A549 (cell line): ENCODE measurements around the gene CLDN1. TPM values are rescaled to one million over a fixed set of nuclear protein-coding genes. Genes with fewer than 3 reads are reported as not detected.

ENCODE experiments used
- ATAC-seq, 2 experiments: fragments of 200-7000 bp in 1 of 2; fragments of >200 bp in 1 of 2; cut with Nextera tagmentation in 1 of 2; cut with Tn5 transposase in 1 of 2; 3 replicates each; pipeline versions ENCODE4 v1.8.0 to v1.9.1; 2018 to 2020; ENCODE audit warnings: mild to moderate bottlenecking in 1 of 2, moderate library complexity in 1 of 2
- CTCF ChIA-PET: fragments of 300-600 bp; sonication (Branson Sonifier 250); formaldehyde crosslinking; extraction: SDS; loops from one replicate; lab custom pipeline; 2021; ENCODE audit warnings: antibody characterized with exemption, inconsistent platforms; lab: Yijun Ruan, JAX
- POLR2A ChIA-PET: fragments of 350-600 bp; formaldehyde crosslinking; extraction: SDS; loops from one replicate; lab custom pipeline; 2021; ENCODE audit warnings: antibody characterized with exemption, inconsistent platforms; lab: Yijun Ruan, JAX
- DNase-seq, 2 experiments: peaks; one replicate each; pipeline versions ENCODE4 v3.0.0 to v3.0.0-alpha.2; 2011 to 2016; ENCODE audit warnings: low read depth in 1 of 2, low spot score in 1 of 2
- FAIRE-seq: peaks from 2 replicates; lab custom pipeline; 2011; peaks lifted over from hg19 to GRCh38; lab: Jason Lieb, UNC
- H3K27ac ChIP-seq, 2 experiments: fragments of >200 bp; sonication (Bioruptor Twin); formaldehyde crosslinking; 3 replicates each; pipeline ENCODE4 v1.5.1; 2016 to 2017
- H3K4me1 ChIP-seq: fragments of >200 bp; sonication (Bioruptor Twin); formaldehyde crosslinking; 3 replicates; pipeline ENCODE4 v1.6.1; 2016
- H3K4me2 ChIP-seq: fragments of >200 bp; sonication (Bioruptor Twin); formaldehyde crosslinking; 3 replicates; pipeline ENCODE4 v1.6.1; 2016
- H3K4me3 ChIP-seq: fragments of >200 bp; sonication (Bioruptor Twin); formaldehyde crosslinking; 3 replicates; pipeline ENCODE4 v1.5.1; 2016
- H3K9me3 ChIP-seq: fragments of >200 bp; sonication (Bioruptor Twin); formaldehyde crosslinking; 3 replicates; pipeline ENCODE4 v1.6.1; 2016
- CEBPB ChIP-seq, 2 experiments: fragments of >200 bp in 1 of 2; sonication (Bioruptor Twin) in 1 of 2; formaldehyde crosslinking in 1 of 2; IDR thresholded peaks; 2 replicates each; pipeline ENCODE4 v1.6.1; 2012 to 2016
- CHD4 ChIP-seq: fragments of 200-600 bp; sonication (generic); IDR thresholded peaks from 2 replicates; pipeline ENCODE4 v1.6.1; 2016; ENCODE audit warnings: antibody characterized with exemption, mild to moderate bottlenecking, borderline replicate concordance
- CTCF ChIP-seq: fragments of >200 bp; sonication (Bioruptor Twin); formaldehyde crosslinking; IDR thresholded peaks from 3 replicates; pipeline ENCODE4 v1.5.1; 2016
- E2F6 ChIP-seq: IDR thresholded peaks from 2 replicates; pipeline ENCODE4 v1.6.1; 2012; ENCODE audit warnings: low read depth, borderline replicate concordance
- ELK1 ChIP-seq: fragments of 150-350 bp; IDR thresholded peaks from 2 replicates; pipeline ENCODE4 v1.6.1; 2014; ENCODE audit warnings: low read depth, mild to moderate bottlenecking, low read length
- ESRRA ChIP-seq: fragments of 150-350 bp; IDR thresholded peaks from 2 replicates; pipeline ENCODE4 v1.6.1; 2014; ENCODE audit warnings: mild to moderate bottlenecking, low read length, borderline replicate concordance
- FOSL2 ChIP-seq, 2 experiments: fragments of 450-650 bp in 1 of 2; fragments of >200 bp in 1 of 2; sonication (Bioruptor Twin) in 1 of 2; formaldehyde crosslinking; IDR thresholded peaks; 2 replicates each; pipeline versions ENCODE4 v1.5.0 to v1.6.1; 2016 to 2020; ENCODE audit warnings: mild to moderate bottlenecking in 1 of 2, moderate library complexity in 1 of 2
- FOXS1 ChIP-seq: fragments of 250-450 bp; sonication (Bioruptor Pico); IDR thresholded peaks from 2 replicates; pipeline ENCODE4 v1.5.0; 2020; ENCODE audit warnings: mild to moderate bottlenecking, moderate library complexity
- HDAC2 ChIP-seq: fragments of 200-600 bp; sonication (generic); IDR thresholded peaks from 2 replicates; pipeline ENCODE4 v1.6.1; 2016
- HMGXB4 ChIP-seq: fragments of 250-450 bp; sonication (Bioruptor Pico); IDR thresholded peaks from 2 replicates; pipeline ENCODE4 v1.5.0; 2021; ENCODE audit warnings: mild to moderate bottlenecking, moderate library complexity, borderline replicate concordance
- HOXB13 ChIP-seq: fragments of 250-450 bp; sonication (Bioruptor Pico); IDR thresholded peaks from 2 replicates; pipeline ENCODE4 v1.5.0; 2020; ENCODE audit warnings: low read depth, mild to moderate bottlenecking, moderate library complexity
- JUN ChIP-seq, 2 experiments: fragments of >200 bp; sonication (Bioruptor Twin); formaldehyde crosslinking; IDR thresholded peaks; 2 replicates in 1 of 2; 3 replicates in 1 of 2; pipeline ENCODE4 v1.6.1; 2016 to 2017
- KDM1A ChIP-seq: fragments of 200-600 bp; sonication (generic); IDR thresholded peaks from 2 replicates; pipeline ENCODE4 v1.6.1; 2016; ENCODE audit warnings: low read depth, mild to moderate bottlenecking
- MAFK ChIP-seq: fragments of 450-650 bp; IDR thresholded peaks from 2 replicates; pipeline ENCODE4 v1.6.1; 2014; ENCODE audit not compliant: partially characterized antibody
- MAZ ChIP-seq: fragments of 150-350 bp; IDR thresholded peaks from 2 replicates; pipeline ENCODE4 v1.6.1; 2014; ENCODE audit warnings: antibody characterized with exemption, low read depth, low read length, borderline replicate concordance
- MYC ChIP-seq: IDR thresholded peaks from 2 replicates; pipeline ENCODE4 v1.6.1; 2012; ENCODE audit warnings: mild to moderate bottlenecking, inconsistent platforms, low read length, improper control_type of control experiment, borderline replicate concordance
- NFE2L2 ChIP-seq: fragments of 150-350 bp; conservative IDR thresholded peaks from 2 replicates; pipeline ENCODE4 v1.6.1; 2014; ENCODE audit warnings: low read length
- PHF8 ChIP-seq: fragments of 200-600 bp; sonication (generic); IDR thresholded peaks from 2 replicates; pipeline ENCODE4 v1.6.1; 2016; ENCODE audit warnings: low read depth, mild to moderate bottlenecking, antibody characterized with exemption, moderate library complexity, borderline replicate concordance
- POLR2AphosphoS2 ChIP-seq: conservative IDR thresholded peaks from 2 replicates; pipeline ENCODE4 v1.6.1; 2012; ENCODE audit warnings: low read length, improper control_type of control experiment, inconsistent platforms
- RCOR1 ChIP-seq: fragments of 150-350 bp; IDR thresholded peaks from 2 replicates; pipeline ENCODE4 v1.6.1; 2014; ENCODE audit warnings: antibody characterized with exemption, low read length, low read depth
- RFX5 ChIP-seq: fragments of 450-650 bp; IDR thresholded peaks from 2 replicates; pipeline ENCODE4 v1.7.1; 2014; ENCODE audit warnings: antibody characterized with exemption, mild to moderate bottlenecking, moderate library complexity
- TFCP2L1 ChIP-seq: fragments of 250-450 bp; sonication (Bioruptor Pico); IDR thresholded peaks from 2 replicates; pipeline ENCODE4 v1.5.0; 2021; ENCODE audit warnings: mild to moderate bottlenecking
- TP53 ChIP-seq: fragments of 250-450 bp; sonication (Bioruptor Pico); IDR thresholded peaks from 2 replicates; pipeline ENCODE4 v1.5.0; 2021; ENCODE audit warnings: mild to moderate bottlenecking, moderate library complexity
- USF2 ChIP-seq: fragments of 450-650 bp; IDR thresholded peaks from 2 replicates; pipeline ENCODE4 v1.6.1; 2014; ENCODE audit warnings: antibody characterized with exemption
- ZC3H11A ChIP-seq: fragments of 450-650 bp; IDR thresholded peaks from 2 replicates; pipeline ENCODE4 v1.6.1; 2014; ENCODE audit warnings: antibody characterized with exemption, mild to moderate bottlenecking
- ZNF302 ChIP-seq: fragments of 250-450 bp; sonication (Bioruptor Pico); IDR thresholded peaks from 2 replicates; pipeline ENCODE4 v1.9.0; 2021; ENCODE audit warnings: inconsistent platforms, mild to moderate bottlenecking, moderate library complexity
- ZSCAN20 ChIP-seq: fragments of 250-450 bp; sonication (Bioruptor Pico); IDR thresholded peaks from 2 replicates; pipeline ENCODE4 v1.8.0; 2022; ENCODE audit warnings: mild to moderate bottlenecking, moderate library complexity
- WGBS: methylation state at CpG from one replicate; pipeline ENCODE4 v1.1.6; 2017; ENCODE audit errors: missing lambda C conversion rate; 5-methylcytosine and 5-hydroxymethylcytosine counted together
- polyA plus RNA-seq, 4 experiments: library from polyadenylated mRNA; depleted of rRNA in 3 of 4; stranded (reverse); fragments of >200 nt; fragmentation: RNase III in 1 of 4; extraction: RNeasy Plus Mini Kit Qiagen cat#74134 plus additional on column Dnase treatment in 1 of 4; gene quantifications; 2 replicates in 3 of 4; 3 replicates in 1 of 4; pipeline ENCODE4 v1.2.3, GENCODE V29; 2011 to 2017

CLDN1 gene
- polyA plus RNA-seq, 2 of the 4 experiments (the other 2 are of a cell fraction), result 33.7 to 142 TPM

GRCh38 chr3:190305406-190305805 is 16.8 kb downstream of the CLDN1 start:
- Histone ChIP-seq H3K9me3 (no peaks in the 10 kb centered on the region), H3K4me2 (peak overlapping the region; percentile 71; the same call in 2 of the 3 replicates), H3K4me1 (peaks cover 74% of the 10 kb centered on the region), H3K27ac (peak overlapping the region in 1 of 2 experiments; percentile 73; a peak in 2 of 6 replicates), H3K4me3 (no peak overlapping the region)
- TF ChIP-seq HDAC2 (no peak), POLR2AphosphoS2 (no peak), ZSCAN20 (no peak), ESRRA (no peak), PHF8 (no peak), JUN (IDR thresholded peaks at IDR 0.05) (no peak), NFE2L2 (no peak)
- ATAC-seq (peak in 1 of 2 experiments; percentile 32; a peak in 1 of 6 replicates), FAIRE-seq (no peak), DNase-seq (no peak)
- ChIA-PET CTCF (interaction anchor here (0.6 to 3.2 kb wide), 4 partner anchors 17 to 344 kb away, joined by 3 to 9 read pairs (median 4); partner anchors contain the start of gene CLDN1), POLR2A (no interaction called here)

- Histone ChIP-seq H3K4me2 (peak overlapping the region; percentile 13; the same call in 1 of the 3 replicates), H3K4me1 (peaks cover 68% of the 10 kb centered on the region)
- 100% methylated on average over 1 of the region's 1 CpG for WGBS
Observed at GRCh38 chr3:190303884-190304283, 18.4 kb downstream of the CLDN1 start.

GRCh38 chr3:190302212-190302867 is 19.9 kb downstream of the CLDN1 start:
- Histone ChIP-seq H3K9me3 (no peaks in the 10 kb centered on the region), H3K27ac (peak overlapping the region in 1 of 2 experiments; percentile 50; a peak in 3 of 6 replicates), H3K4me3 (no peak overlapping the region), H3K4me1 (peaks cover 56% of the 10 kb centered on the region), H3K4me2 (no peak overlapping the region)
- DNase-seq (no peak), FAIRE-seq (no peak), ATAC-seq (no peak)
- WGBS, result 64% methylated on average over 3 of the region's 3 CpGs
- CTCF ChIA-PET, result interaction anchor here (0.9 to 3.2 kb wide), 4 partner anchors 14 to 82 kb away, joined by 3 to 9 read pairs (median 4); no protein-coding TSS in a partner anchor
- POLR2A ChIA-PET, result no interaction called here
- TF ChIP-seq ZC3H11A, result no peak
- TF ChIP-seq CTCF, result no peak
- no peak for TF ChIP-seq TFCP2L1 (CRISPR knock-in tag)
- TF ChIP-seq HOXB13 (CRISPR knock-in tag), result no peak
- TF ChIP-seq MYC, result no peak
- no peak for TF ChIP-seq E2F6
- TF ChIP-seq FOSL2 (IDR thresholded peaks at IDR 0.05), result no peak
- TF ChIP-seq FOSL2 (CRISPR knock-in tag; IDR thresholded peaks at IDR 0.05), result no peak
- no peak for TF ChIP-seq USF2
- TF ChIP-seq HDAC2, result no peak
- no peak for TF ChIP-seq CEBPB (IDR thresholded peaks at IDR 0.05)
- no peak for TF ChIP-seq HMGXB4 (CRISPR knock-in tag)

More at GRCh38 chr3:190303884-190304283, 18.4 kb downstream of the CLDN1 start:
- no peak overlapping the region for H3K4me3 ChIP-seq
- FAIRE-seq, result no peak
- CTCF ChIA-PET, result interaction anchor here (1.6 to 3.2 kb wide), 3 partner anchors 15 to 80 kb away, joined by 4 to 9 read pairs (median 5); partner anchors contain the start of gene CLDN1
- H3K27ac ChIP-seq, result peak overlapping the region in 1 of 2 experiments; percentile 28; a peak in 2 of 6 replicates
- DNase-seq, result no peak
- H3K9me3 ChIP-seq, result no peaks in the 10 kb centered on the region
- no peak for TF ChIP-seq CEBPB (IDR thresholded peaks at IDR 0.05)
- TF ChIP-seq HDAC2, result no peak
- TF ChIP-seq FOXS1, result no peak
- TF ChIP-seq E2F6, result no peak
- no peak for TF ChIP-seq ZNF302
- TF ChIP-seq KDM1A, result no peak
- TF ChIP-seq TP53 (CRISPR knock-in tag), result no peak
- TF ChIP-seq ELK1, result no peak
- no peak for TF ChIP-seq MAFK
- TF ChIP-seq RFX5, result no peak
- no peak for TF ChIP-seq MAZ
- TF ChIP-seq CHD4, result no peak
- TF ChIP-seq RCOR1, result no peak
- ATAC-seq, result peak; percentile 18 to 38; a peak in 1 of 6 replicates
- POLR2A ChIA-PET, result no interaction called here
